ENCODE results near the gene MTX2. TPM values are rescaled to one million over a fixed set of nuclear protein-coding genes. Genes with fewer than 3 reads are reported as not detected.

The MTX2 gene
- 28.0 and 28.5 TPM in 2 replicates for total RNA-seq

GRCh38 chr2:176269319-176270099, at the start of gene MTX2:
Gene MTX2 (plus strand): TSS chr2:176269442. CDS start chr2:176269630, 188 bp downstream.

Other genes starting within 250 kb of the MTX2 start
- gene EVX2, start 185.5 kb upstream of the MTX2 start, total RNA-seq = not detected in 2 replicates
- under 0.01 TPM in 1 of 2 replicates, not detected in the other for gene HOXD13, start 176.7 kb upstream of the MTX2 start, total RNA-seq
- gene HOXD12, start 169.6 kb upstream of the MTX2 start, total RNA-seq = not detected in 2 replicates
- gene HOXD11, start 162.2 kb upstream of the MTX2 start, total RNA-seq = 0.11 TPM in 1 of 2 replicates, not detected in the other
- gene HOXD10, start 152.7 kb upstream of the MTX2 start, total RNA-seq = 8.2 and 32.9 TPM in 2 replicates
- 17.0 and 33.7 TPM in 2 replicates for gene HOXD9, start 146.7 kb upstream of the MTX2 start, total RNA-seq
- gene HOXD8, start 139.7 kb upstream of the MTX2 start, total RNA-seq = 23.8 and 44.3 TPM in 2 replicates
- gene HOXD4, start 117.9 kb upstream of the MTX2 start, total RNA-seq = 3.5 and 6.3 TPM in 2 replicates
- gene HOXD3, start 112.1 kb upstream of the MTX2 start, total RNA-seq = 9.1 and 18.2 TPM in 2 replicates
- 5.9 and 10.0 TPM in 2 replicates for gene HOXD1, start 80.8 kb upstream of the MTX2 start, total RNA-seq

Measured in dermis lymphatic vessel endothelial cell (primary cell).